ENCODE data around the gene UGT1A5.

The UGT1A5 gene

DNA sequence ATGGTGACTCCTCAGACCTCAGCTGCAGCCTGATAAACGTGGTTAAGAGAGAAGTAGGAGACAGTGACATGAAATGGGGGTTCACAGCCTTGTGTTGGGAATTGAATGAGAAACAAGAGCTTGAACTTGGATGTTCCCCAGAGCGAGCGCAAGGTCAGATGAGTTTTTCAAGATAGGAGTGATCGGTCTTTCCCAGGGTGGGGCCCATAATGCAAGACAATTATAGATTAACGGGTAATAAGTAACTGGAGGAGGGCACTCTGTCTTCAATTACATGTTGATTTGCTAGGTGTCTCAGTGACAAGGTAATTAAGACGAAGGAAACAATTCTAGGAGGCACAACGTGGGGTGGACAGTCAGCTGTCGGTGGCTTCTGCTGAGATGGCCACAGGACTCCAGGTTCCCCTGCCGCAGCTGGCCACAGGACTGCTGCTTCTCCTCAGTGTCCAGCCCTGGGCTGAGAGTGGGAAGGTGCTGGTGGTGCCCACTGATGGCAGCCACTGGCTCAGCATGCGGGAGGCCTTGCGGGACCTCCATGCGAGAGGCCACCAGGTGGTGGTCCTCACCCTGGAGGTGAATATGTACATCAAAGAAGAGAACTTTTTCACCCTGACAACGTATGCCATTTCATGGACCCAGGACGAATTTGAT is at the start of gene UGT1A5:
TSS of gene UGT1A5 (plus strand) at position 297 of the 651 bp plus-strand sequence. CDS start at position 382, 85 bp downstream.
- no peak for DNase-seq (ENCODE audit: low read depth)

DNA sequence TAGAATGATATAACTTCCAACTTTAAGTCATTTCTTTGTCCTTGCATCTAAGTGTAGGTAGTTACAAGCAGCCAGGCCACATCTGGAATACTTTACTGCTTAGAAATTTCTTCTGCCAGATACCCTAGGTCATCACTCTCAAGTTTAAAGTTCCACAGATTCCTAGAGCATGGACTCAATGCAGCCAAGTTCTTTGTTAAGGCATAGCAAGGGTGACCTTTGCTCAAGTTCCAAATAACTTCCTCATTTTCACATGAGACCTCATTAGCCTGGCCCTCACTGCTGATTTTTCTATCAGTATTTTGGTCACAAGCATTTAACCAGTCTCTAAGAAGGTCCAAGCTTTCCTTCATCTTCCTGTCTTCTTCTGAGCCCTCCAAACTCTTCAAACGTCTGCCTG is 48.8 kb upstream of the UGT1A5 start:
- DNase-seq (ENCODE audit: low read depth), result no peak

DNA sequence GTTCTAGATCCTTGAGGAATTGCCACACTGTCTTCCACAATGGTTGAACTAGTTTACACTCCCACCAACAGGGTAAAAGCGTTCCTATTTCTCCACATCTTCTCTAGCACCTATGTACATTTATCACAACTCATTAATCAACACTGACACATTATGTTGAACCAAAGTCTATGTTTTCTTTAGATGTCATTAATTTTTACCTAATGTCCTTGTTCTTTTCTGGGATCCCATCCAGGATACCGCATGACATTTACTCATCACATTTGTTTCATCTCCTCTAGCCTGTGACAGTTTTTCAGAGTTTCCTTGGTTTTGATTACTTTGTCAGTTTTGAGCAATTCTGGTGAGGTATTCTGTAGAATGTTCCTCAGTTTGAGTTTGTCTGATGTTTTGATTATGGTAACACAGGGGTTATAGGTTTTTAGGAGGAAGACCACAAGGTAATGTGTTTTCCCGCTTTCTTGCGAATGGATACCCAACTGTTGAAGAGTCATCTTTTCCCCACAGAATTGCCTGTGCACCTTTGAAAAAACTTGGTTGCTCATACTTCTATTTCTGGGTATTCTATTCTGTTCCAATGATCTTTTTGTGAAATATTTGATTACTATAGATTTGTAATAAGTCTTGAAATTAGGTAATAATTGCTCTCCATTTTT is 44.0 kb upstream of the UGT1A5 start:
- no peak for DNase-seq (ENCODE audit: low read depth)

DNA sequence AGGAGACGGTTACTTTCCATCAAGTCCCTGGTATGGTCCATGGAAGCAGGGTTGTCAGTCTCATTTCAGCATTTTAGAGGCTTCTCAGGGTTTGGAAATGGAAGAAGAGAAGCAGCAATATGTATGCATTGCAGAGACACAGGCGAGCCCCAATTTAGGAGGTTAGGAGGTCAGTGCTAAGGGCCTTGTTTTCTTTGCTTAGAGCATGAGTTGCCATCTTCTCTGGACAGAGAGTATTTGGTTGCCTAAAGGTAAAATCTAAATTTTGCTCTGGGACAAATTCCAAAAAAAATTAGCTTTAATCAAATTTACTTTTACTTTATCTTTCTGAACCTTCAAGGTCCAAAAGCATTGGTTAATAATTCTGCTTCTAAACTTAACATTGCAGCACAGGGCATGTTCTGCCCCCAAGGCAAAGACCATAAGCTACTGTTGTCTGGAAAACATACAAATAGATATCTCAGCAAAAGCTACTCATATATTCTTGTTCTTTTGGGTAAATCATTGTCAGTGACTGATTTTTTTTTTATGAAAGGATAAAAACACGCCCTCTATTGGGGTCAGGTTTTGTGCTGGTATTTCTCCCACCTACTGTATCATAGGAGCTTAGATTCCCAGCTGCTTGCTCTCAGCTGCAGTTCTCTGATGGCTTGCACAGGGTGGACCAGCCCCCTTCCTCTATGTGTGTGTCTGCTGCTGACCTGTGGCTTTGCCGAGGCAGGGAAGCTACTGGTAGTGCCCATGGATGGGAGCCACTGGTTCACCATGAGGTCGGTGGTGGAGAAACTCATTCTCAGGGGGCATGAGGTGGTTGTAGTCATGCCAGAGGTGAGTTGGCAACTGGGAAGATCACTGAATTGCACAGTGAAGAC is 41.2 kb upstream of the UGT1A5 start, which contains the start of gene UGT1A9:
TSS of gene UGT1A9 (plus strand) at position 609 of the 872 bp plus-strand sequence. CDS start at position 646, 37 bp downstream.
- DNase-seq (ENCODE audit: low read depth), result no peak

DNA sequence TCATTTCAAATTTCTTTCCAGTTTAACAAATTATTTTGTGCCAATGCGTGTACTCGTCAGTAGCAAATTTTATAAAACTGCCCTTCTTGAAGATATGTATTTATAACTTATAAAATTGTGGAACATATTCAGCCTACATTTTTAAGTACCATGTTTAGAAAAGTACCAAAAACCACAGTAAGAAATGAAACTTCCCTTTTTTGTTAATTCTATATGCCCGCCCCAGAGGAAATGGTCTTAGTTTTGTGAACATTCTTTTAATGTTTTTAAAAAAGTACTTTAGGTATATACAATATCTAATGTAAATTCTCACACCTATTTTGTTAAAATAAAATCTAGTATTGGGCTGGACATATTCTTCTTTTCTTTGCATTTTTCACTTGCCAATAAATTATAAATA is 39.8 kb upstream of the UGT1A5 start:
- no peak for DNase-seq (ENCODE audit: low read depth)

DNA sequence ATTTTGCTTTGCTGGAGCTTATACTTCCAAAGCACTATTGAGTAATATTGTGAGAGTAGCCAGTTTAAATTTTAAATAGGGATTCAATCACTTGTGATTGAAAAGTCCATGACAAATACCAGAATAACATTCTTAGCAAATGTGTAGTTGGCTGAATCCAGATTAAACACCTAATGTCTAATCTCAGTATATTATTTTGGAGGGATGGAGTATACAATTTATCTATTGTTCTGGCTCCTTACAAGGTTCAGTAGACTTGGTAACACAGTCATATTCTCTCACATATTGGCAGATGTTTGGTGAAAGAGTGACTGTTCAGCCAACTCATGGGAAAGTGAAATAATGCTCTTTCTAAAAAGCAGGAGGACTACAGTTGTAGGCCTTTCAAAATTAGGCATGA is 38.8 kb upstream of the UGT1A5 start:
- no peak for DNase-seq (ENCODE audit: low read depth)

DNA sequence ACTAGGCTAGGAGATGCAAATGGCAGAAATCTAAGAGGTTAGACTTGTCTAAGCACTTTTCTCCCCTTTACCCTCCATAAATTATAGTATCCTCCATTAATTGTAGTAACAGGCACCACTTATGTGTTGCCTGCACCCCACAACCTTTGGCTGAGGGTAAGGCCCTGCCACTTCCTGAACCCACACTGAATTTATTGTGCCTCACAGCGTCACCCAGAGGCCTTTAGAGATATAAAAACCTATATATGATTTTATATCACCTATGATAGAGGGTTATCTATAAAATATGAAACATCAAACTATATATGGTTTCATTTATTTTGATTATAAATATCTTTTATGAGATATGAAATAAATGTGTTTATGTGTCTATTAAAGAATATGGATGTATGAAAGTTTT is 38.4 kb upstream of the UGT1A5 start:
- DNase-seq (ENCODE audit: low read depth), result no peak

DNA sequence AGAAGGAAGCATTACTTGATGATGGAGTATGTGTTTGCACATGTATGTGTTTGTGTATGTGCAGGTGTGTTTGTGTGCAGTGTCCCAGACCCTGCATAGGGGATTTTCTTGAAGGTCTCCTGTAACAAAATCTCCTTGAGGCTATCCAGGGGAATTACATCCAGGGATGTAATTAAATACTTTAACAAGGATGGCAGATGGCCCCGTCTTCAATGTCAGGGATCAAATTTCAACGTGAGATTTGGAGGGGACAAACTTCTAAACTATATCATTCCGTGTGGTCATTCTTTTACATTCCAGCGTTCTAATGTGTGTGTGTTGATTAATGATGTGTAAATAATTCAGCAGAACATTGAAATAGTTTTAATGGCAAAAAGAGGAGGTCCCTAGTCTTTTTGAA is 37.7 kb upstream of the UGT1A5 start:
- DNase-seq (ENCODE audit: low read depth), result no peak

DNA sequence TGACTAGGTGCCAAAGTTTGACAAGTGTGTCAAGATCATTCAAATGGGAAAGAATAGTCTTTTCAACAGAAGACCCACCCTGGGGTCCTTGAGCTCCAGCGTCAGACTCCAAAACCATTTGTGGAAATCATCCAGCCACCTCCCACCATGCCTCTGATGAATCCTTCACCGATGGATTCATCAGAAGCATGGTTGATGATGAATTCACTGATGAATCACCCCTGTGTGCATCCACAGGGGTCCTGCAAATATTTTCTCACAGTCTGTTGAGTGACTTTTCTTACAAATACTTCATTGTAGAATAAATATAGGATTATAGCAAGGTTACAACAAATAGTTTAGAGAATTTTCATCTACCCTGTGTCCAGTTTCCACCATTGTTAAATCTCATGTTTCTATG is 36.7 kb upstream of the UGT1A5 start:
- no peak for DNase-seq (ENCODE audit: low read depth)

DNA sequence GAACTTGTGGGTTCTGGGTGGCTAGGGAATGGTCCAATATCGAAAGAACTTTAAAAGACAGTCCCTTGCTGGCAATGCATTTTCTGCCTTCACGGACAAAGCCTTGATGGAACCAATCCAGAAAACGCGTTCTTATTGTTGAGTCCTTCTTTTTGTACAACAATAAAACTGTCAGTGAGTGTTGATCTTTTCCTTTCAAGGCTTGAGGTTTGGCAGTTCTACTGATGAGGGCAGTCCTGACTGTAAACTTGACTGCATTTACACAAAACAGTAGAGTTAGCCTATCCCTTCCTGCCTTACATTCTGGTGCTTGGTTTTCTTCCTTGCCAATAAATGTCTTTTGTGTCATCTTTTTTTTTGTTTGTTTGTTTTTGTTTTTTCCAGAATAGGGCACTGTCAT is 33.5 kb upstream of the UGT1A5 start:
- no peak for DNase-seq (ENCODE audit: low read depth)

DNA sequence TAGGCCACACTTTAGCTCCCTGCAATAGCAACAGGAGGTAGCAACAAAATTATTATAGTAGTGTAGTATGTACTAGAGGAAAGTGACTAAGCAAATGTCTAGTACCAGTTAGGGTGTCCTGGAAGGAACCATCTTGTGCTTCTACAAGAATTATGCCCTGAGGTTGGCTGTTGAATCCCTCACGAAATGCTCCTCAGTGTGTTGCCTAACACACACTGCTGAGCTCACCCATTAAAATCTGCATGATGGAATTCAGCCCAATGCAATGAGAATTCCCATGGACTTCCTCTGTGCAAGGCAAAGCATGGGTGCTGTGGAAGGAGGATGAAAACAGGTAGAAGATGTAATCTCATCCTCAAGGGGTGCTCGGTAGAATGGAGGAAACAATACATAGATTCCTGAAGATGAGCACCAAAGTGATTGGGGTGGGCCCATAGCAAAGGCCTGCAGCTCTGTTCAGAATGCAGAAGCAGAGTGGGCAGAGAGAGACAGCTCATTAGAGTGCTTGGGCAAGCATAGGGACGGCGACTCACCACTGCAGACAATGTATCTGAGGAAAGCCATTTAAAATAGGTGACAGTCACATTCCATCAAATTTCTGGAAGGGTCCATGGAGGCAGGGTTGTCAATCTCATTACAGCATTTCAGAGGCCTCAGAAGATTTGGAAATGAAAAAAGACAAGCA is 32.2 kb upstream of the UGT1A5 start:
- no peak for DNase-seq (ENCODE audit: low read depth)

DNA sequence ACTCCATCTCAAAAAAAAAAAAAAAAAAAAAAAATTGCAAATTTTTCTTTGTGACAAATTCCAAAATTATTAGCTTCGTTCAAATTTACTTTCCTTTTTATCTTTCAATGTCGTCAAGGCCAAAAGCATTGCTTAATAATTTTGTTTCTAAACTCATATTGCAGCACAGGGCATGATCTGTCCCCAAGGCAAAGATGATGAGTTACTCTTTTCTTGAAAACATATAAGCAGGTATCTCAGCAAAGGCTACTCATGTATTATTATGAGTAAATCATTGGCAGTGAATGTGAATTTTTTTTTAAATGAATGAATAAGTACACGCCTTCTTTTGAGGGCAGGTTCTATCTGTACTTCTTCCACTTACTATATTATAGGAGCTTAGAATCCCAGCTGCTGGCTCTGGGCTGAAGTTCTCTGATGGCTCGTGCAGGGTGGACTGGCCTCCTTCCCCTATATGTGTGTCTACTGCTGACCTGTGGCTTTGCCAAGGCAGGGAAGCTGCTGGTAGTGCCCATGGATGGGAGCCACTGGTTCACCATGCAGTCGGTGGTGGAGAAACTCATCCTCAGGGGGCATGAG is 31.1 kb upstream of the UGT1A5 start, which contains the start of gene UGT1A7:
TSS of gene UGT1A7 (plus strand) at position 381 of the 579 bp plus-strand sequence. CDS start at position 418, 37 bp downstream.
- no peak for DNase-seq (ENCODE audit: low read depth)

DNA sequence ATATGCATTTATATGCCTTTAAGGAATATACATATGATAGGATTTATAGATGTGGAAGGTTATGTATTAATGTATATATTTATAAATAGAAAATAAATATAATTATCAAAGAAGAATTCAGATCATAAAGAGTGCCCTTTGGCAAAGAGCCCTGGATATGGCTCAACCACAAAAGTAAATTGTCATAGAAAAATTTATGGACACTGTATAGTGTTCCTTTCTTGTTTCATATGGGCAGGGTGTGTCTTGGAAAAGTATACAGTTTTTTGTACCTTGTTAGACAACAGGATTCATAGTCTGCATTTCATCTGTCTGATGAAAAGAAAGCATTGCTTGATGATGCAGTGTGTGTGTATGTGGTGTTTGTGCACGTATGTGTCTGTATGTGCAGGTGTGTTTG is 28.1 kb upstream of the UGT1A5 start:
- no peak for DNase-seq (ENCODE audit: low read depth)

DNA sequence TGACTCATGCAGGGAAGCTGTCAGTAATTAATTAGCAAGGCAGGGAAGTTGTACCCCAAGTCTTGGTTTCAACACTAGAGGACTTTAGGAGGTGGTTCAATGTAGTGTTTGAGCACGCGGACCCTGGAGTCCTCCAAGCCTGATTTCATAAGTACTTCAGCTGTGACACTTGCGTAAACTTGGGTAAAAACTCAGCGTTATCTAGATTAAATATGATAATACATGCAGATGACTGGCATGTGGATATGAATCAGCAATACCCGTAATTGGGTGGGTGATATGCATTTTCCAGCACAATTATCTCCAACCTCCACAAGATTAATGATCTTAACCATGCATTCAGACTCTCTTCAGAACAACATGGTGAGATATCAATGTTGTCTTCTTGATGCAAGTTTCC is 25.8 kb upstream of the UGT1A5 start:
- DNase-seq (ENCODE audit: low read depth), result no peak

DNA sequence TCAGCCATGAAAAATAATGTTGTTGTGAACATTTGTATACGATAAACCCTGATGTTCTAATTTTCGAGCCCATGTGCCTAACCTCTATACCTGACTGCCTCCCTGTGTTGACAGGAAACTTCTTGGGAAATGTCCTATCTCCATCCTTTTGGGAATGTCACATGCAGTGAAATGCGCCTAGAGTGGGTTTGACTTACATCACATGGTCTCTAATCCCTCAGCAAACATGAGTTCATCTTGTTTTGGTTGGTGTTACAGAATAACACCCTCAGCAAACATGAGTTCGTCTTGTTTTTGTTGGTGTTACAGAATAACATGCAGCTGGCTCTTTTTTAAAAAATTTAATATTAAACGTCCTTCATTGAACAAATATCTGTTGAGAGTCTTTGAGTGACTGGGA is 24.4 kb upstream of the UGT1A5 start:
- no peak for DNase-seq (ENCODE audit: low read depth)

DNA sequence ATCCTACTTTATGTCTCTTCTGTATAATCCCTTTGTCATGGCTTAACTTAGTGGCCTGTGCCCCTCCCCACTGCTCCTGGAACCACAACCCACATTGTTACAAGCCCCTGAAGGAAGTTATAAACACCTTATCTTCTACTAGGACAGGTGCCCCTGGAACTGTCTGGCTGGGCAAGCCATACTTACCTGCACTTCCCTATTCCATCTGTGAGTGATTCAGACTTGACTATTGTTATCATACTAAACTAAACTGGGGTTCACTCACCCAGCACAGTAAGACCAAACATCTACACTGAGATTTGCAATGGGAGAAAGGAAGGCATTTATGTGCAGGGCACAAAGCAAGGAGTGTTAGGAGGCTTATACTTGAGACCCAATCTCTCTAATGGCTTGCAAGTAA is 23.7 kb upstream of the UGT1A5 start:
- DNase-seq (ENCODE audit: low read depth), result no peak

DNA sequence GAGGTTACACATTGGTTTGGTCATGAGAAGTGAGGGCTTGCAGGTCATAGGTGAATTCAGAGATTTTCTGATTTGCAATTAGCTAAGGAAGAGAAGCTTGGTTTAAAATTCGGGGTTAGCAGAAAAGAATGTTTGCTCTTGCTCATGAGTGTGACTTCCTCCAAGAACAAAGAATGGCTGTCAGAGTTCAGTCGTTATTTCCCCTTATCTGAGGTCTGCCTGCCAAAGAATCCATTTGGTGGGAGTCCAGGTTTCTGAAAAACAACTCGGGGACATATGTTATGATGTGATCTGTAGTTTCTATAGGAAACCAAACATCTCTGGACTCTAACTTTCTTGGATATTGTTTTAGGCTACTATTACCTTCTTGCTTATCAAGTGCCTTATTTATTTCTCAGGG is 23.2 kb upstream of the UGT1A5 start:
- no peak for DNase-seq (ENCODE audit: low read depth)

DNA sequence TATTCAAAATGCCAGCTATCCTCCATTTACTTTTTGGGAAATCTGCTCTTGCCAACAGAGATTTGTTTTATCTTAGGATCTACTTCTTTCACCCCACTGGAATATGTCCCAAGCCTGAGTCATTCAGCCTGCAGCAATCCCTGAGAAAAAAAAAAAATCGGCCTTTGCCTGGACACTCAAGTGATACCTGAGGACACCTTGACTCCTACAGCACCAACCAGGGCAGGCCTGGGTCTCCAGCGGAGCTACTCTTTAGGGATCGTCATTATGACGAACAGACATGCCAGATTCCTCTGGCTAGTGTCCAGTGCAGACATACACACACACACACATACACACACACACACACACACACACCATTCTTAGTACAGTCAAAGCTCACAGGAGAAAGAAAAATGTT is 22.3 kb upstream of the UGT1A5 start:
- no peak for DNase-seq (ENCODE audit: low read depth)

DNA sequence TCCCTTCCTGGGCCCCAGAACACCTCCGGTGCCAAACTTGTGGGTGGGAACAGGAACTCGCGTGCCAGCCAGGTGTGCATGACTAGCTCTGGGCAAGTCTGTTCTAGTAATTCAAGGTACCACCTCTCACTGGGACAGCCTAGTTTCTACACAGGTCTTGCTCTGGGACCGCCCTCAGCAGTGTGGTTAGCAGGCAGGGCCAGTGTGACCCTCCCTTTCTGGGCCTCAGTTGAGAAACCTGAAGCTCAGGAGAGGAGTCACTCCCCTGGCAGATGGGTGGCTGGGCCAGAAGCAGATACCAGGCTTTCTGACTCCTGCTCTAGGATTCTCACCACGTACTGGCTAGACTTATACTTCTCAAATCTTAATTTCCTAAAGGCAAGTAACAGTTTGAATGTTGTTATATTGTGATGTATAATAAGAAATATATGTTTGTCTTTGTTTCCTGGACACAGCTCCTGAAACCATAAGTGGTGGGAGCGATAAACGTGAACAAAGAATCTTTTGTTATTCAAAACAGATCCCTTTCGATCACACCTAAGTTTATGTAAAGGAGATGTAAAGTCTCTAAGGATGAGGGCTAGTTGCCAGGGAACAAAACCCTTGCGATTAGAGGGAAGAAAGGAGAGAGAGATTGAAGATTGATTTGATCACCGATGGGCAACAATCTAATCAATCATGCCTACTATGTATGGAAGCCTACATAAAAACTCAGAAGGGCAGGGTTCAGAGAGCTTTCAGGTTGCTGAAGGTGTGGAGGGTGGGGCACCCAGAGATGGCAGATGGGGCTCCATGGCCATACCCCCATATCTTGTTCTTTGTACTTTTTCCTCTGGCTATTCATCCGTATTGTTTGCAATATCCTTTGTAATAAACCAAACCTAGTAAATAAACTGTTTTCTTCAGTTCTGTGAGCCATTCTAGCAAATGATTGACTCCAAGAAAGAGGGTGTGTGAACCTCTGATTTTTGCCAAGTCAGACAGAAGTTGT is 21.0 kb upstream of the UGT1A5 start:
- DNase-seq (ENCODE audit: low read depth), result no peak

DNA sequence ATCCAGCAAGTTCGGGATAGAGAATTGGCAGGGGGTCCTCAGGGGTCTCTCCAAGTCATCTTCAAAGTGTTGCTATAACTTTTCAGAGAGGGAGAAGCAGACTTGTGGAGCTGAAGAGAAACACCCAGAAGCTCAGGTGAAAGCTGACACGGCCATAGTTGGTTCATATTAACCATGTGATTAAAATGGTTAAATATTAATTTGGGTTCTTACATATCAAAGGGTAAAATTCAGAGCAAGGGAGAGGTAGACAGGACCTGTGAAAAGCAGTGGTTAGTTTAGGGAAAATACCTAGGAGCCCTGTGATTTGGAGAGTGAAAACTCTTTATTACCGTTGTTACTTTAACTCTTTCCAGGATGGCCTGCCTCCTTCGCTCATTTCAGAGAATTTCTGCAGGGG is 20.1 kb upstream of the UGT1A5 start, which contains the start of gene UGT1A6:
TSS of gene UGT1A6 (plus strand) at position 243 of the 400 bp plus-strand sequence. CDS start at position 358, 115 bp downstream.
- no peak for DNase-seq (ENCODE audit: low read depth)

Data from stimulated activated CD8-positive, alpha-beta memory T cell treated with anti-CD3 and anti-CD28 coated beads, Interleukin-15, amount 100 ng/mL, for 24 hours (primary cell).